AG08395 (cell line): Measurements from ENCODE around the gene CFAP221.
A peak's percentile ranks its signal among the peaks of the same experiment; 100 is the strongest.

ENCODE experiments used
- DNase-seq: peaks from one replicate; pipeline ENCODE4 v3.0.0; 2012; ENCODE audit warnings: mixed read lengths, low spot score

Gene CFAP221

GRCh38 chr2:119700866-119701265 is 156.6 kb downstream of the CFAP221 start:
- DNase-seq: no peak

DNA sequence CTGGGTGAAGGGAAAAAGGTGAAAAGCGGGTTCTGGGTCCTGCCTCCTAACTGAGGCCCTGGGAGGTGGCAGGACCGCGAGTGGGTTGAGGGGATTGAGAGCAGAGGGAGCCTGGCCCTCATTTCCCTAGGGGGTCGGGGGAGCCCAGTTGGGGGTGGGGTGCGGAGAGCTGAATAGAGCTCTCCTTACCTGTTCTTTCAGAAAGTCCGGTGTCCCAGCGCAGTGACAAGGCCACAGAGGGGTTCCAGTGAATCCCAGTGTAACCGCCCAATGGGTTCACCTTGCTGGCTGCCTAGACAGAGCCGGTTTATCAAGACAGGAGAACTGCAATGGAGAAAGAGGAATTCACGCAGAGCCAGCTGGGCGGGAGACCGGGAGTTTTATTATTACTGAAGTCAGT is 157.1 kb downstream of the CFAP221 start:
- no peak for DNase-seq

GRCh38 chr2:119702203-119702917 is 158.1 kb downstream of the CFAP221 start:
- no peak for DNase-seq

- DNase-seq: peak; percentile 82
Observed at GRCh38 chr2:119702918-119703401, 158.7 kb downstream of the CFAP221 start.

GRCh38 chr2:119703526-119703925 is 159.3 kb downstream of the CFAP221 start:
- no peak for DNase-seq

DNA sequence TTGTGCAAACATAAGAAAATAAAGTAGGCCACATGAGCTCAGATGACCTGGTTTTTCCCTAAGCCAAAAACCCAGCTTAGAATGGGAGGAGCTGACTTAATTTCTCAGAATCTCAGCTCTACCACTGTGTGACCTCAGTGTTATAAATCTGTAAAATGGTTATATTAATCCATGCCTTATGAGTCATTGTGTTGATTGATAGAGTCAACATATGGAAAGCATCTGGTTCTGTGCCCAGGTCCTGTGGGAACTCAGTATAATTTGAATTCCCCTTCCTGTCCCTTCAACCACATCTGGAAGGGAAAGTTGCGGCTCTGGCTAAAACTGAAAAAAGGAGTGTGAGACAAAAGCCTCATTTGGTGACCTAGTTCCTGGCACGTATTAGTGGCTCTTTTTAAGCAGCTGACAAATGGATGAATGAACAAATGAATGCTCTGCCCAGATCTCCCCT is 160.4 kb downstream of the CFAP221 start:
- DNase-seq: no peak

DNA sequence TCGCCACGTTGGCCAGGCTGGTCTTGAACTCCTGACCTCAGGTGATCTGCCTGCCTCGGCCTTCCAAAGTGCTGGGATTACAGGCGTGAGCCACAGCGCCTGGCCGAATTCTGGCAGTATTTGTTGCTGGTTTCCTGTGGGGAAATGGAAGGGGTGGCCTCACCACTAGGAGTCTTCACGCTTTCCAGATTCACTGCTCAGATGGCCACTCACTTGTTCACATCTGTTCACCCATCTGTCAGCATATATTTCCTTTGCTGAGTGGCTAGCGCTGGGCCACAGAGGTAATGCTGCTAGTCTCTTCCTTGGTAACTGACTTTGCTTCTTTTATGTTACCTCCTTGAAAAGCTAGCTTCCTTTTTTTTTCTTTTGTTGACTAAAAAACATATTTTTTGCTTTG is 162.0 kb downstream of the CFAP221 start:
- no peak for DNase-seq
